HUDEP-2 (cell line): Measurements from ENCODE around the gene CLDN4.
"Not testable (repeated sequence)": the region's sequence is repeated elsewhere in the genome, so short reads cannot be mapped to it uniquely, and the experiment has no call there.

Source experiments
- DNase-seq, 76 experiments: peaks; one replicate each; lab custom pipeline; 2025; ENCODE audit not compliant: unreplicated experiment in 76 of 76; lab: John Stamatoyannopoulos, UW

The CLDN4 gene

GRCh38 chr7:73830681-73831583 is at the start of gene CLDN4:
Gene CLDN4, plus strand, starts transcription at chr7:73830996. Its CDS starts 206 bp downstream, at chr7:73831202.
- DNase-seq: no peak

GRCh38 chr7:73786588-73786987 is 44.2 kb upstream of the CLDN4 start:
- DNase-seq: no peak

- peak in 1 of 76 experiments; percentile 23 for DNase-seq
Observed at GRCh38 chr7:73787786-73788048, 43.1 kb upstream of the CLDN4 start.

- no peak for DNase-seq
Observed at GRCh38 chr7:73789051-73789450, 41.7 kb upstream of the CLDN4 start.

GRCh38 chr7:73791170-73791690 is 39.6 kb upstream of the CLDN4 start:
- not testable (repeated sequence) for DNase-seq

GRCh38 chr7:73795188-73795587 is 35.6 kb upstream of the CLDN4 start:
- not testable (repeated sequence) for DNase-seq

GRCh38 chr7:73796656-73797055 is 34.1 kb upstream of the CLDN4 start:
- DNase-seq: peak in 11 of 76 experiments; percentile 10 to 51 (median 23)

- not testable (repeated sequence) for DNase-seq
Observed at GRCh38 chr7:73797176-73797575, 33.6 kb upstream of the CLDN4 start.

GRCh38 chr7:73799282-73800141 is 31.3 kb upstream of the CLDN4 start:
- DNase-seq: no peak

GRCh38 chr7:73801577-73801976 is 29.2 kb upstream of the CLDN4 start:
- DNase-seq: no peak

- no peak for DNase-seq
Observed at GRCh38 chr7:73802459-73802858, 28.3 kb upstream of the CLDN4 start.

GRCh38 chr7:73809467-73809951 is 21.3 kb upstream of the CLDN4 start:
- DNase-seq: no peak

- DNase-seq: no peak
Observed at GRCh38 chr7:73810998-73811360, 19.8 kb upstream of the CLDN4 start.

GRCh38 chr7:73811760-73812168 is 19.0 kb upstream of the CLDN4 start:
- DNase-seq: peak in 63 of 76 experiments; percentile 9 to 72 (median 44)

- no peak for DNase-seq
Observed at GRCh38 chr7:73812996-73813395, 17.8 kb upstream of the CLDN4 start.

GRCh38 chr7:73815436-73815835 is 15.4 kb upstream of the CLDN4 start:
- DNase-seq: no peak

GRCh38 chr7:73817121-73817520 is 13.7 kb upstream of the CLDN4 start:
- no peak for DNase-seq

GRCh38 chr7:73820013-73820412 is 10.8 kb upstream of the CLDN4 start:
- no peak for DNase-seq

GRCh38 chr7:73821597-73822285 is 9.1 kb upstream of the CLDN4 start:
- not testable (repeated sequence) for DNase-seq

- DNase-seq: peak in 74 of 76 experiments; percentile 19 to 86 (median 70)
Observed at GRCh38 chr7:73822319-73823173, 8.2 kb upstream of the CLDN4 start.
